ENCODE results near the gene CHRDL2. TPM values are rescaled to one million over a fixed set of nuclear protein-coding genes. Genes with fewer than 3 reads are reported as not detected.

CHRDL2 gene
- total RNA-seq, 1 experiment from 2014 or later = not detected

DNA sequence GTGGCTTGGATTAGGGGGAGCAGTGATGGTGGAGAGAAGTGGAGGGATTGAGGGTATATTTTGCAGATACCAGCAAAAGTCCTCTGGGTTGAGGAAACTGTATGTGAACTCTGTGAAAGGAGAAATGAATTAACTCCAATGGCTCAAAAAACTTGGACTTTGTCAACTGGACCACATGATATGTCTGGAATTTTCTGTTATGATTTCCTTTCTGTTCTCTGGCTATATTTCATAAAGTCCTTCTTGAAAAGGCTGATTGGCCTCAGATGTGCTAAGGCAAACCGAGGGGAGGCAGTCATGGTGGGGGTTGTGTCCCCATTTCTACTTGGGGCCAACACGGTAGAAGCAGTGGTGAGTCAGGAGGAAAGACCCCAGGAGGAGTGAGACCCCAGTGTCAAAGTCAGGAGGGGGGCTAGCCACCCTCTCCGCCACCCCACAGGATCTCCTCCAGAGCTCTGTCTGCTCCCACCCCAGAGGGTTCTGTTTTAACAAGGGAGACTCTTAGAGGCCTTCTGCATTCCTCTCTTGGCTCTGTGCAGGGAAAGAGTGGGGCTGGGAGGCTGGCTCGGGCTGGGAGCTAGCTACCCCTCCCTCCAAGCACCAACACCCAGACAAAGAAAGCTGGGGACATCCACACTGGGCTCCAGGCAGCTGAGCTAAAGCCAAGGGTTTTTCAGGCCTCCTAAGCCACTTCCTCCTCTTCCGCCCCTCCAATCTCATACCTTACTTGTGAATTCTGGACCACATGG lies 13.8 kb downstream of the CHRDL2 start:
- CTCF ChIA-PET = interaction anchor here (0.6 to 1.3 kb wide), 2 partner anchors 15 to 1398 kb away, joined by 3 to 4 read pairs; no protein-coding TSS in a partner anchor
- intact Hi-C loops (cut with micrococcal nuclease; ENCODE audit: unreplicated experiment) = no loop called here

DNA sequence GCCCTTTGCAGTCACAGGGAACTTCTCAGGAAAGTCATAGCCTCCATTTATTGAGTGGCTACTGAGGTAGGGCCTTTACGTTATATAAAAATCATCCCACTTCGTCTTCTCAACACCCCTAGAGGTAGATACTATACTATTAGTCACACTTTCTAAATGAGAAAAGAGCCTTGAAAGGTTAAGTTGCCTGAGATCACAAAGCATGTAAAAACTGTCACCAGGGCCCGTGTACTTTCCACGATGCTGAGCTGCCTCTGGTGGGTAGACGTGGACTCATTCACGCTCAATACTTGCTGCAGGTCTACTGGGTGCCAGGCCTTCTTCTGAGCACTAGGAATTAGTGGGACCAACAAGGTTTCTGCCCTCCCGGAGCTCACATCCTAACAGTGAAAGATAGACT lies 16.3 kb downstream of the CHRDL2 start:
- TF ChIP-seq, protein P1, sequence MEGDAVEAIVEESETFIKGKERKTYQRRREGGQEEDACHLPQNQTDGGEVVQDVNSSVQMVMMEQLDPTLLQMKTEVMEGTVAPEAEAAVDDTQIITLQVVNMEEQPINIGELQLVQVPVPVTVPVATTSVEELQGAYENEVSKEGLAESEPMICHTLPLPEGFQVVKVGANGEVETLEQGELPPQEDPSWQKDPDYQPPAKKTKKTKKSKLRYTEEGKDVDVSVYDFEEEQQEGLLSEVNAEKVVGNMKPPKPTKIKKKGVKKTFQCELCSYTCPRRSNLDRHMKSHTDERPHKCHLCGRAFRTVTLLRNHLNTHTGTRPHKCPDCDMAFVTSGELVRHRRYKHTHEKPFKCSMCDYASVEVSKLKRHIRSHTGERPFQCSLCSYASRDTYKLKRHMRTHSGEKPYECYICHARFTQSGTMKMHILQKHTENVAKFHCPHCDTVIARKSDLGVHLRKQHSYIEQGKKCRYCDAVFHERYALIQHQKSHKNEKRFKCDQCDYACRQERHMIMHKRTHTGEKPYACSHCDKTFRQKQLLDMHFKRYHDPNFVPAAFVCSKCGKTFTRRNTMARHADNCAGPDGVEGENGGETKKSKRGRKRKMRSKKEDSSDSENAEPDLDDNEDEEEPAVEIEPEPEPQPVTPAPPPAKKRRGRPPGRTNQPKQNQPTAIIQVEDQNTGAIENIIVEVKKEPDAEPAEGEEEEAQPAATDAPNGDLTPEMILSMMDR (IDR thresholded peaks at IDR 0.05; ENCODE audit: unreplicated experiment) = no peak
- no peak overlapping the region for H3K27ac Mint-ChIP-seq (ENCODE audit: unreplicated experiment)
- H3K4me3 Mint-ChIP-seq (ENCODE audit: low read depth, unreplicated experiment) = no peak overlapping the region
- peaks cover 68% of the 10 kb centered on the region for H3K27me3 Mint-ChIP-seq (ENCODE audit: unreplicated experiment)
- no peak for DNase-seq
- H3K9me3 Mint-ChIP-seq (ENCODE audit: low read depth, unreplicated experiment) = no peaks in the 10 kb centered on the region
- CTCF ChIA-PET = no interaction called here
- no TSS peak for BruUV-seq (replicated peaks)
- H3K36me3 Mint-ChIP-seq (ENCODE audit: insufficient read depth, unreplicated experiment) = no peaks in the 10 kb centered on the region
- intact Hi-C loops (cut with micrococcal nuclease; ENCODE audit: unreplicated experiment) = no loop called here
- no peaks in the 10 kb centered on the region for H3K4me1 Mint-ChIP-seq (ENCODE audit: low read depth, unreplicated experiment)

More for the DNA sequence above, 13.8 kb downstream of the CHRDL2 start:
- TF ChIP-seq, protein P1 (IDR thresholded peaks at IDR 0.05; ENCODE audit: unreplicated experiment) = no peak
- Mint-ChIP-seq H3K27ac (ENCODE audit: unreplicated experiment) (no peak overlapping the region), H3K36me3 (ENCODE audit: insufficient read depth, unreplicated experiment) (no peaks in the 10 kb centered on the region), H3K4me3 (ENCODE audit: low read depth, unreplicated experiment) (no peak overlapping the region), H3K27me3 (ENCODE audit: unreplicated experiment) (peaks cover 74% of the 10 kb centered on the region), H3K4me1 (ENCODE audit: low read depth, unreplicated experiment) (no peaks in the 10 kb centered on the region), H3K9me3 (ENCODE audit: low read depth, unreplicated experiment) (no peaks in the 10 kb centered on the region)
- no TSS peak for BruUV-seq (replicated peaks)
- DNase-seq = no peak

DNA sequence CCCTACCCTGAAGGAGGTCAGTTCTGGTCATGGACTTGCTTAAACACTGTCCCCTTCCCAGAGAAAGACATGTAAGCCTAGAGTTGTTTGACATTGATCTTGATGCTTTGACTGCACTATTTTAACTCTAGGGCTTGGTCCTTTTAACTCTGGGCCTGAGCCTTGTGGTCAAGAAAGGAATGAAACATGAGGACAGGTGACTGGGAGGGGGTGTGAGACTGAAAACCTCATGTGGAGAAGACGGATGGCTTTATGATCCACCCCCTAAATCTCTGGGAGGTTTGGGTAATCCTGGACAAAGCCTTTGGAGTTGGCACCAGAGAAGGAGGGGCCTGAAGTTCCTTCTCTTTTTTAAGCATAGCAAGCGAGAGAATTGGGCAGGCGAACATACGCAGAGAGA lies 17.5 kb downstream of the CHRDL2 start:
- no peak overlapping the region for H3K27ac Mint-ChIP-seq (ENCODE audit: unreplicated experiment)
- intact Hi-C loops (cut with micrococcal nuclease; ENCODE audit: unreplicated experiment) = no loop called here
- no peaks in the 10 kb centered on the region for H3K36me3 Mint-ChIP-seq (ENCODE audit: insufficient read depth, unreplicated experiment)
- no peak overlapping the region for H3K4me3 Mint-ChIP-seq (ENCODE audit: low read depth, unreplicated experiment)
- TF ChIP-seq, protein P1 (IDR thresholded peaks at IDR 0.05; ENCODE audit: unreplicated experiment) = no peak
- CTCF ChIA-PET = no interaction called here
- BruUV-seq (replicated peaks) = no TSS peak
- no peak for DNase-seq
- no peaks in the 10 kb centered on the region for H3K4me1 Mint-ChIP-seq (ENCODE audit: low read depth, unreplicated experiment)
- peaks cover 61% of the 10 kb centered on the region for H3K27me3 Mint-ChIP-seq (ENCODE audit: unreplicated experiment)
- H3K9me3 Mint-ChIP-seq (ENCODE audit: low read depth, unreplicated experiment) = no peaks in the 10 kb centered on the region

DNA sequence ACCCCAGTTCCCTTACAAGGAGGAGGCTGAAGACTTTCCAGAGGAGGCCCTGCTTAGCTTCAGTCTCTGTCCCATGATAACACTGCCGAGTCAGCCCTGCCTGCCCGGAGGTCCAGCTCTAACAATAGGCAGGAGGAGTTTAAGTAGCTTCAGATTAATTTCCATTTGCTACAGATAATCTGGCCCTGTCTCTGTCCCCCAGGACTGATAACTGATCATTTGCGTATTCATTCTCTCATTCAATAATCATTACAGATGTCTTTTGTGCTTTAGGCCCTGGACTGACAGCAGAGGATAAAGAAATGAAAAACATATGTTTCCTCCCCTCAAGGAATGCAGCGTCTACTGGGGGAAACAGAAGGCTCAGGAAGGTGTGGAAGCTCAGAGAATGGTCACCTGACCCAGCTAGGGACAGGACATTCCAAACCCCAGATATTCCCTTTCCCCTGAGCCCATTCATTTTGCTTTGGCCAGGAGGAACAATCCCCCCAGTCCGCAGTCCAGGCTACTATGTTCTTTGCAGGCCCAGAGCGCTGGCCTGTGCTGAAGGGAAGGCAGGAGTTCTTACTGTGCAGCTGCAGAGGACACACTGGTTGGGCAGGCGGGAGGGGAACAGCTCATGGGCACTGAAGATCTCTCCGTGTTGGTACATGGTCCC lies 20.8 kb downstream of the CHRDL2 start:
- no peak overlapping the region for H3K4me3 Mint-ChIP-seq (ENCODE audit: low read depth, unreplicated experiment)
- no peaks in the 10 kb centered on the region for H3K4me1 Mint-ChIP-seq (ENCODE audit: low read depth, unreplicated experiment)
- intact Hi-C loops (cut with micrococcal nuclease; ENCODE audit: unreplicated experiment) = no loop called here
- peaks cover 56% of the 10 kb centered on the region for H3K27me3 Mint-ChIP-seq (ENCODE audit: unreplicated experiment)
- TF ChIP-seq, protein P1 (IDR thresholded peaks at IDR 0.05; ENCODE audit: unreplicated experiment) = no peak
- DNase-seq = no peak
- BruUV-seq (replicated peaks) = no TSS peak
- no peaks in the 10 kb centered on the region for H3K36me3 Mint-ChIP-seq (ENCODE audit: insufficient read depth, unreplicated experiment)
- H3K9me3 Mint-ChIP-seq (ENCODE audit: low read depth, unreplicated experiment) = no peaks in the 10 kb centered on the region
- no peak overlapping the region for H3K27ac Mint-ChIP-seq (ENCODE audit: unreplicated experiment)
- CTCF ChIA-PET = interaction anchor here (0.7 to 2.1 kb wide), 4 partner anchors 8 to 578 kb away, joined by 4 to 6 read pairs (median 6); no protein-coding TSS in a partner anchor
